Endothelial cell of umbilical vein (primary cell): ENCODE results near the gene IGSF1. TPM values are rescaled to one million over a fixed set of nuclear protein-coding genes. Genes with fewer than 3 reads are reported as not detected.

Experiments
- BruUV-seq: library from RNA; stranded (reverse); fragments of 400-500 nt; replicated peaks from 2 replicates; lab custom pipeline; 2021; lab: Mats Ljungman, UMichigan
- CTCF ChIA-PET: fragments of 300-600, 350-600 bp; sonication (Branson Sonifier 250); formaldehyde crosslinking; loops from one replicate; lab custom pipeline; 2021; ENCODE audit warnings: antibody characterized with exemption, inconsistent platforms; lab: Charles Lee
- POLR2A ChIA-PET: fragments of 300-600, 350-600 bp; sonication (Branson Sonifier 250); formaldehyde crosslinking; loops from one replicate; lab custom pipeline; 2021; ENCODE audit warnings: antibody characterized with exemption, inconsistent platforms; lab: Charles Lee
- DNase-seq: peaks from one replicate; pipeline ENCODE4 v3.0.0-alpha.2; 2011; ENCODE audit warnings: low read depth, low spot score
- FAIRE-seq: peaks from 2 replicates; lab custom pipeline; 2011; peaks lifted over from hg19 to GRCh38; lab: Jason Lieb, UNC
- H2AFZ ChIP-seq: 2 replicates; pipeline ENCODE4 v1.6.0; 2012; ENCODE audit warnings: low read depth, low read length, control low read depth, inconsistent platforms
- H3K27ac ChIP-seq: 2 replicates; pipeline ENCODE4 v1.5.1; 2011; ENCODE audit warnings: low read depth, mild to moderate bottlenecking, control low read depth, low read length, moderate library complexity; ENCODE audit not compliant: insufficient read depth
- H3K27me3 ChIP-seq, 2 experiments: 2 replicates each; pipeline versions ENCODE4 v1.6.0 to v1.6.1; 2011; ENCODE audit warnings: low read length in 2 of 2, mixed read lengths in 1 of 2; ENCODE audit not compliant: control insufficient read depth in 2 of 2, insufficient read depth in 2 of 2
- H3K36me3 ChIP-seq, 2 experiments: 2 replicates in 1 of 2; 3 replicates in 1 of 2; pipeline ENCODE4 v1.5.1; 2011; ENCODE audit warnings: low read length in 2 of 2, mild to moderate bottlenecking in 1 of 2, moderate library complexity in 1 of 2; ENCODE audit not compliant: control insufficient read depth in 2 of 2, insufficient read depth in 2 of 2; ENCODE audit errors: extremely low read depth in 1 of 2
- H3K4me1 ChIP-seq: 3 replicates; pipeline ENCODE4 v1.5.1; 2011; ENCODE audit warnings: mild to moderate bottlenecking, low read length; ENCODE audit not compliant: control insufficient read depth, insufficient read depth; ENCODE audit errors: extremely low read depth
- H3K4me2 ChIP-seq: 2 replicates; pipeline ENCODE4 v1.6.1; 2011; ENCODE audit warnings: low read length, control low read depth, mixed read lengths; ENCODE audit not compliant: insufficient read depth
- H3K4me3 ChIP-seq, 3 experiments: fragments of 200-600 bp in 1 of 3; sonication (generic), shearing (Covaris generic) in 1 of 3; replicated peaks in 1 of 3; 2 replicates each; pipeline ENCODE4 v1.5.1; 2011 to 2016; ENCODE audit warnings: control low read depth in 3 of 3, low read length in 3 of 3, mild to moderate bottlenecking in 2 of 3, inconsistent platforms in 1 of 3, low read depth in 1 of 3, moderate library complexity in 1 of 3; ENCODE audit not compliant: insufficient read depth in 1 of 3
- H3K79me2 ChIP-seq: 2 replicates; pipeline ENCODE4 v1.6.0; 2012; ENCODE audit warnings: low read length, inconsistent platforms; ENCODE audit not compliant: control insufficient read depth, insufficient read depth
- H3K9ac ChIP-seq: replicated peaks from 2 replicates; pipeline ENCODE3; 2011; ENCODE audit warnings: low read length, control low read depth; ENCODE audit not compliant: insufficient read depth; ENCODE audit errors: extremely low read depth
- H3K9me1 ChIP-seq: replicated peaks from 3 replicates; pipeline ENCODE4 v1.6.0; 2011; ENCODE audit warnings: mild to moderate bottlenecking, low read length; ENCODE audit not compliant: control insufficient read depth, insufficient read depth; ENCODE audit errors: extremely low read depth
- H3K9me3 ChIP-seq: replicated peaks from 2 replicates; pipeline ENCODE4 v1.5.1; 2012; ENCODE audit warnings: low read length, inconsistent platforms; ENCODE audit not compliant: control insufficient read depth, insufficient read depth
- H4K20me1 ChIP-seq: replicated peaks from 2 replicates; pipeline ENCODE3; 2011; ENCODE audit warnings: mild to moderate bottlenecking, low read length; ENCODE audit not compliant: control insufficient read depth, insufficient read depth; ENCODE audit errors: extremely low read depth
- EZH2 ChIP-seq: IDR thresholded peaks from 2 replicates; pipeline ENCODE4 v1.6.1; 2012; ENCODE audit warnings: borderline replicate concordance, low read depth, mild to moderate bottlenecking, moderate library complexity, low read length, inconsistent platforms; ENCODE audit not compliant: severe bottlenecking
- FOS ChIP-seq: IDR thresholded peaks from 2 replicates; pipeline ENCODE4 v1.6.1; 2011; ENCODE audit warnings: mild to moderate bottlenecking, low read length, moderate library complexity, borderline replicate concordance; ENCODE audit not compliant: insufficient read depth
- GATA2 ChIP-seq: IDR thresholded peaks from 2 replicates; pipeline ENCODE4 v1.7.0; 2011; ENCODE audit warnings: low read depth, mild to moderate bottlenecking, moderate library complexity, mixed read lengths, low read length; ENCODE audit not compliant: insufficient read length, insufficient read depth
- JUN ChIP-seq: IDR thresholded peaks from 2 replicates; pipeline ENCODE4 v1.6.1; 2011; ENCODE audit warnings: borderline replicate concordance, low read depth; ENCODE audit not compliant: insufficient read length, insufficient read depth
- MYC ChIP-seq: IDR thresholded peaks from one replicate; pipeline ENCODE4 v1.6.1; 2011; ENCODE audit warnings: mild to moderate bottlenecking, low read depth, low read length
- POLR2A ChIP-seq: IDR thresholded peaks from 2 replicates; pipeline ENCODE4 v1.6.1; 2012; ENCODE audit warnings: low read depth, mild to moderate bottlenecking, control low read depth, low read length
- POLR2AphosphoS5 ChIP-seq: IDR thresholded peaks from 2 replicates; pipeline ENCODE4 v1.6.1; 2012; ENCODE audit warnings: low read depth, mild to moderate bottlenecking, control low read depth, low read length, moderate library complexity; ENCODE audit not compliant: insufficient read depth
- dilution Hi-C: fragments of 300-500 bp; cut with MboI; formaldehyde crosslinking; loops from one replicate; pipeline ENCODE4 v1.15.0; 2019; ENCODE audit warnings: low sequenced_read_pairs; ENCODE audit not compliant: extremely low pct_ligation_motif_present
- intact Hi-C: fragments of 100-400 bp; cut with micrococcal nuclease; formaldehyde crosslinking; loops from one replicate; pipeline ENCODE4 v1.10.0; 2022
- polyA plus RNA-seq, 4 experiments: library from polyadenylated mRNA; depleted of rRNA in 3 of 4; stranded (reverse) in 3 of 4; unstranded in 1 of 4; fragments of >200 nt; gene quantifications; 2 replicates each; pipeline versions ENCODE4 v1.2.1 to v1.2.3, GENCODE V29; 2011 to 2012; ENCODE audit warnings: missing spikeins in 1 of 4
- total RNA-seq: library from RNA; stranded (reverse); gene quantifications from 2 replicates; pipeline ENCODE4 v1.2.3, GENCODE V29; 2021
- TF ChIP-seq, protein P1 (sequence below), 2 donors: IDR thresholded peaks; 1 replicate in 1 of 2; 2 replicates in 1 of 2; pipeline ENCODE4 v1.5.1; 2011; ENCODE audit warnings: low read length in 2 of 2, mild to moderate bottlenecking in 2 of 2, moderate library complexity in 2 of 2, control low read depth in 1 of 2, inconsistent platforms in 1 of 2, low read depth in 1 of 2; ENCODE audit not compliant: insufficient read depth in 1 of 2; ENCODE audit errors: extremely low read depth in 1 of 2
- TF ChIP-seq, protein P2 (sequence below): IDR thresholded peaks from 2 replicates; pipeline ENCODE4 v1.6.1; 2011; ENCODE audit not compliant: insufficient read depth, insufficient read length

Gene IGSF1
- total and polyA plus RNA-seq, 2 donors (not counting 3 experiments of a cell fraction or from before 2014, with no cell fraction given) = not detected

DNA sequence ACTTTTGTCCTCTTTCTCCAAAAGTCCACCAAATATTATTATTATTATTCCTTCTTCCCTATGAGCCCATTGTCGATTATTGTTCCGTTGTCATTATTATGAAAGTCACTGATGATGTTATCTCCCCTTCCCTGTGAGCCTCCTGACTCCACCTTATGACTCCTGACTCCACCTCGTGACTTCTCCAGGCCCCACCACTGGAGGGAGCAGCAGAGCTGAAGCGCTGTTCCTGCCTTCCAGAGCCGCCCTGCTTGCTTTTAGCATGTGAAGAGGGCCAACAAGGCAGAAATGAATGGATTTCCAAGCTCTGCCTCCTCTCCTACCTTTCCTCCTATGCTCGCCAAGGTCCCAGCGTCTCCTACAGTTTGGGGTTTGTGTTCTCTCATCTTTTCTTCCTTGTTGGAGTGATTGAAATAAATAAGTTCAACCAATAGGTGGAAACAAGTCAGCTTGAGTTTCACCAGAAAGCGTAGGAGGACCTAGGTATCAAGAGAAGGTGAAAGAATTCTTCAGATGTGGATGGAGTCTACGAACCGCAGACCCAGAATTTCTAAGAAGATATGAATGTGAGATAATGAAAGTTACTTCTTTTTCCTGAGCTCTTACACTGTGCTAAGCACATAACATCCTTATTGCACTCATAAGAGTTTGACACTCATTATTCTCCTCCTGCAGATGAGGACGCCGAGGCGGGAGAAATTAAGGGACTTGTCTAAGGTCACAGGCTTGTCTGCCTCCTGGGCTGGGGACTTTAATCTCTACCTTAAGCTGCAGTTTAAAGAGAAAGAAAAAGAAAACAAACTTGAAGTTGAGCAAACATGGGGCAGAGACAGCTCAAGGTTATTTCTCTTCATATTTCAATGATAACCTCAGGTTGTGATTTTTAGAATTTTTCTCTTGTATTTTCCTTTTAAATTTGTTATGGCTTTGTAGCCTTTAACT, 26.1 kb downstream of the IGSF1 start:
- POLR2A ChIA-PET = no interaction called here
- H3K9me3 ChIP-seq = no peaks in the 10 kb centered on the region
- H3K9me1 ChIP-seq = no peaks in the 10 kb centered on the region
- H3K4me2 ChIP-seq = no peak overlapping the region
- no peaks in the 10 kb centered on the region for H4K20me1 ChIP-seq
- DNase-seq = peak; percentile 1
- no peak overlapping the region for H2AFZ ChIP-seq
- H3K27ac ChIP-seq = no peak overlapping the region
- H3K4me3 ChIP-seq = no peak overlapping the region
- CTCF ChIA-PET = no interaction called here
- dilution Hi-C loops = no loop called here
- no peak overlapping the region for H3K9ac ChIP-seq
- H3K79me2 ChIP-seq = no peaks in the 10 kb centered on the region
- intact Hi-C loops = loop anchor here (2.0 kb wide), 1 partner anchor 370 kb away; no protein-coding TSS in a partner anchor
- BruUV-seq = no TSS peak
- H3K36me3 ChIP-seq = no peaks in the 10 kb centered on the region
- H3K27me3 ChIP-seq = no peaks in the 10 kb centered on the region
- H3K4me1 ChIP-seq = no peaks in the 10 kb centered on the region
- no peak for FAIRE-seq
- TF ChIP-seq, protein P1, sequence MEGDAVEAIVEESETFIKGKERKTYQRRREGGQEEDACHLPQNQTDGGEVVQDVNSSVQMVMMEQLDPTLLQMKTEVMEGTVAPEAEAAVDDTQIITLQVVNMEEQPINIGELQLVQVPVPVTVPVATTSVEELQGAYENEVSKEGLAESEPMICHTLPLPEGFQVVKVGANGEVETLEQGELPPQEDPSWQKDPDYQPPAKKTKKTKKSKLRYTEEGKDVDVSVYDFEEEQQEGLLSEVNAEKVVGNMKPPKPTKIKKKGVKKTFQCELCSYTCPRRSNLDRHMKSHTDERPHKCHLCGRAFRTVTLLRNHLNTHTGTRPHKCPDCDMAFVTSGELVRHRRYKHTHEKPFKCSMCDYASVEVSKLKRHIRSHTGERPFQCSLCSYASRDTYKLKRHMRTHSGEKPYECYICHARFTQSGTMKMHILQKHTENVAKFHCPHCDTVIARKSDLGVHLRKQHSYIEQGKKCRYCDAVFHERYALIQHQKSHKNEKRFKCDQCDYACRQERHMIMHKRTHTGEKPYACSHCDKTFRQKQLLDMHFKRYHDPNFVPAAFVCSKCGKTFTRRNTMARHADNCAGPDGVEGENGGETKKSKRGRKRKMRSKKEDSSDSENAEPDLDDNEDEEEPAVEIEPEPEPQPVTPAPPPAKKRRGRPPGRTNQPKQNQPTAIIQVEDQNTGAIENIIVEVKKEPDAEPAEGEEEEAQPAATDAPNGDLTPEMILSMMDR (IDR thresholded peaks at IDR 0.05; ENCODE audit: extremely low read depth in 1 of 2, insufficient read depth in 1 of 2, low read depth in 1 of 2, low read length in 2 of 2) = peak in 1 of 2 donors; percentile 4
- no peak for TF ChIP-seq MYC

DNA sequence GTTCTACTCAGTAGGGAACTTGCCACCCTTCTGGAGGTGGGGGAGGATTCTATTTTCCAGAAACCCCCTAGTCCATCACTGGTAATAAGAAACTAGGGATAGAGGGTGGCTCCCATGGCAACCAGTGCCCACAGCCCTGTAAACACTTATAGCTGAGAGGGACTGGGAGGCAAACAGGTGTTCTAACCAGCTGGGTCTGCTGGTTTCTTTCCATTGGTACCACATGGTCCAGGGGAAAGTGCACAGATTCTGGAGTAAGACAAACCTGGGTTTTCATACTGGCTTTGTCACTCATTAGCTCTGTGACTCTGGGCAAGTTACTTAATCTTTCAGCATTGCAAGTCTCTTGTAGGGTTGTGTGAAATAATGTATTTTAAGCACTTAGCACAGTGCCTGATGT, 26.9 kb downstream of the IGSF1 start:
- no peaks in the 10 kb centered on the region for H3K4me1 ChIP-seq
- CTCF ChIA-PET = no interaction called here
- TF ChIP-seq JUN (no peak), POLR2A (no peak), MYC (no peak), FOS (no peak), POLR2AphosphoS5 (no peak), GATA2 (no peak), EZH2 (no peak)
- TF ChIP-seq, protein P1 (IDR thresholded peaks at IDR 0.05; ENCODE audit: extremely low read depth in 1 of 2, insufficient read depth in 1 of 2, low read depth in 1 of 2, low read length in 2 of 2) = no peak
- TF ChIP-seq, protein P2, sequence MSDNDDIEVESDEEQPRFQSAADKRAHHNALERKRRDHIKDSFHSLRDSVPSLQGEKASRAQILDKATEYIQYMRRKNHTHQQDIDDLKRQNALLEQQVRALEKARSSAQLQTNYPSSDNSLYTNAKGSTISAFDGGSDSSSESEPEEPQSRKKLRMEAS = no peak

More for the DNA sequence above, 26.9 kb downstream of the IGSF1 start:
- no peak for DNase-seq
- Histone ChIP-seq H3K9ac (no peak overlapping the region), H3K27ac (no peak overlapping the region), H4K20me1 (no peaks in the 10 kb centered on the region), H3K27me3 (no peaks in the 10 kb centered on the region), H3K9me3 (no peaks in the 10 kb centered on the region), H3K4me3 (no peak overlapping the region), H2AFZ (no peak overlapping the region), H3K4me2 (no peak overlapping the region), H3K9me1 (no peaks in the 10 kb centered on the region), H3K36me3 (no peaks in the 10 kb centered on the region), H3K79me2 (no peaks in the 10 kb centered on the region)
- POLR2A ChIA-PET = no interaction called here
- intact Hi-C loops (loop anchor here (2.0 kb wide), 1 partner anchor 371 kb away; no protein-coding TSS in a partner anchor), dilution Hi-C loops (no loop called here)
- BruUV-seq = no TSS peak
- FAIRE-seq = no peak
